Activated T-cell treated with anti-CD3 and anti-CD28 coated beads, Interleukin-2, amount 50 U/mL, for 1 hour (primary cell): ENCODE results near the gene MOV10.

Experiments
- DNase-seq: peaks from one replicate; pipeline ENCODE4 v3.0.0-alpha.2; 2020

The MOV10 gene

GRCh38 chr1:112674986-112675727, 698 bp downstream of the MOV10 start:
- DNase-seq, result peak; percentile 62

DNA sequence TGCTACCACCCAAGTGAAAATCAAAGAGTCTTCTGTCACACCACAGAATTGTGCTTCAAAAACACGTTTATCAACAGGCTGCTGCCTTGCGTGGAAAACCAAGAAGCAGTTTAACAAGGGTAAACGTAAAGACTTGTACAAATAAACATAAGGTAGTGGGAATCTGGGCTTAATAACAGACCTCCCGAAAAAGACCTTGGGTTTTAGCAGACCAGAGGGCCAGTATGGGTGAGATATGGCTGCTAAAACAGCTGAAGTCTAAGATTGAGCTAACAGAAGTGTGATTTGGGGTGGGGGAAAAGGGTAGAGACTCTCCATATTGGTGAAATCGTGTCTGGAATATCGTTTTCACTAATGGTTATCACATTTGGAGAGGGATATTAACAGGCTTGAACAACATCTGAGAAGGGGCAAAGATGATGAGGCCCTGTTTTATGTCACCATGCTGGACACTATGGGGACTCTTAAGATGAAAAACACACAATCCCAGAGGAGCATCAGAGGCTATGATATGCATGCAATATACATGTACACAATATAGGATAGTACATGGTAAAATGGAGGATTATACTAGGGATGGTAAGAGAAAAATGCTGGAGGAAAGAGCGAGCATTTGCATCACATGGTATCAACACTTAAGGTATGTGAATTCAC, 1.4 kb downstream of the MOV10 start:
- no peak for DNase-seq

DNA sequence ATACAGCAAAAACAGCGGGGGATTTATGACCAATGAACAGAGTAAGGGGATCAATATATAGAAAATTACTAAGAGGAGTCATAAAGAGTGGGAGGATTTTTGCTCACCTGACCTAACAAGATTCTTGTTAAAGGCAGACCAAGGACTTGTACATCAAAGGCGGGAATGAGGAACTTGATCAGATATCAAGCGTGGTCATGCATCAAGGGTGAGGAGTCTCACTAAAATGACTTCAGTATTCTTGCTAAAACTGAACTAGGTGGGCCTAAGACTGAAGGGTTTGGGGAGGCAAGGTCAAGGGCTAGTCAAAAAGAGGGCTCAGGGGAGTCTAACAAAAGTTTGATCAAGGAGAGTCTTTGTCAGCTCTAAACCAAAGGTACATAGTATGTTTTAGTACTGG, 2.1 kb downstream of the MOV10 start:
- DNase-seq, result no peak

- DNase-seq, result no peak
Measured at GRCh38 chr1:112677501-112677900, 3.0 kb downstream of the MOV10 start.

- DNase-seq, result no peak
Measured at GRCh38 chr1:112678605-112679004, 4.1 kb downstream of the MOV10 start.

GRCh38 chr1:112685913-112686312, 11.5 kb downstream of the MOV10 start:
- no peak for DNase-seq

DNA sequence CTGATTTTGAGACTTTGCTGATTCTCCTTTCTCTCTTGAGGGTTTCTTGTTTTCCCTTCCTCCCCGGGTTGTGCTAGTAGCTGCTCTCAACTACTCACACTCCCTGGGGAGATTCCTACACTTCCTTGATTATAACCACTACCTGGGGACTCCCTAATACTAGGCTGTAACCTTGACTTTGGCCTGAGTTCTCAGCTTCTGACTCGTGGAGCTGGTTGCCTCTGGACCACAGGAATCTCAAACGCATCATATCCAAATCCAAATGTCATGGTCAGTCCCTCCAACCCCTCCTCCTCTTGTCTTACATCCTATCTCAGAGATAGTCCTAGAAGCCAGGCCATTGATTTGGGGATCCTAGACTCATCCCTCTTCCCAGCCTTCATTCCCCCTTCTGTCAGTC, 12.0 kb downstream of the MOV10 start:
- DNase-seq, result no peak

DNA sequence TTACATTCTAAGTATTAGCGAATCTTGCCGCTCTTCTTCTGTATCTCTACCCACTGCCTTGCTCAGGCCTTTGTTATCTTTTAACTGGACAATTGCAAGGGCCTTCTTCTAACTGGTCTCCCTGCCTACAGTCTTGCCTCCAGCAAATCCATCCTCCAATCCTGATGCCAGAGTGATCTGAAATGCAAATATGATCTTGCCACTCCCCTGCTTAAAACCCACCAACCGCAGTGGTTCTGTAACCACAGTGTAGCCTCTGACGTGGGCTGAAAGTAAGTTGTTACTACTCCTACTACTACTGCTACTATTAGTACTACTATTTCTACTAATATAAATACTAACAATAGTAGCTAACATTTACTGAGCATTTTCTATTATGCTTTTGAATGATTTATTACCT, 12.4 kb downstream of the MOV10 start:
- DNase-seq, result no peak

DNA sequence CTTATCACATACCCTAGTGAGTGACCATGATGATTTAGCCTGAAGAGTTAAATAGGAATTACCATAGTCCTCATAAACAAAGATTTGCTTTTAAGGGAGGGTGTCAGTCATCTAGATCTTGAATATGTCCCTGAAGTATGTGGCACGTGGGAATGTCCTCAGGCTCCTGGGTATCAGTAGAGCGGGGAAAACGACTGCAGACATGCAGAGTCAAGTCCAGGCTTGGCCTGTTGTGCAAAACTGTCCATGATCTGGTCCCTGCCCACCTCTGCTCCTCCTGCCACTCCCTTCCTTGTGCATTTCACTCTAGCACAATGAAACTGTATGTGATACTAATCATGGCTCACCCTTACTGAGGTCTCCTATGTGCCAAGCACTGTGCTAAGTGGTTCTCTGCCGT, 12.9 kb downstream of the MOV10 start:
- DNase-seq, result no peak

- DNase-seq, result no peak
Measured at GRCh38 chr1:112687785-112688496, 13.5 kb downstream of the MOV10 start.

- no peak for DNase-seq
Measured at GRCh38 chr1:112688781-112689193, 14.3 kb downstream of the MOV10 start.

DNA sequence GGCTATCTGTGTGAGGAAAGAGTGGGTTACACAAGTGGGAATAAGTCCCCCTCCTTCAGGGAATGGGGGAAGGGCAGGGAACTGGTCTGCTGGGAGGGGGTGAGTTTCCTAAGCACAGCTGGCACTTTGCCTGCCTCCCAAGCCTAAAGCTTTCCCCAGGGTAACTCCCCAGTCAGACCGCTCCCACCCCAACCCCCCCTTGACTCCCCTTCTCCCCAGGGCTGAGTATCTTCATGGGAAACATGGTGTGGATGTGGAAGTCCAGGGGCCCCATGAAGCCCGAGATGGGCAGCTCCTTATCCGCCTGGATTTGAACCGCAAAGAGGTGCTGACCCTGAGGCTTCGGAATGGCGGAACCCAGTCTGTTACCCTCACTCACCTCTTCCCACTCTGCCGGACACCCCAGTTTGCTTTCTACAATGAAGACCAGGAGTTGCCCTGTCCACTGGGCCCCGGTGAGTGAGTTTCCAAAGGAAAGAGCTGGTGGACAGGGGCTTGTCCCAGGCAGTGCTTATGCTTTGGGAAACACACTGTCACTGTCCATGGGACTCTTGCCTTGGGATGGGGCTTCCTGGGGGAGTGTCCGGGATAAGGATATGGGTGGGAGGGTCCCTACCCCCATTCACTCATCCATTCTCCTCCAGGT, 14.9 kb downstream of the MOV10 start:
- no peak for DNase-seq

- no peak for DNase-seq
Measured at GRCh38 chr1:112689842-112690237, 15.4 kb downstream of the MOV10 start.

DNA sequence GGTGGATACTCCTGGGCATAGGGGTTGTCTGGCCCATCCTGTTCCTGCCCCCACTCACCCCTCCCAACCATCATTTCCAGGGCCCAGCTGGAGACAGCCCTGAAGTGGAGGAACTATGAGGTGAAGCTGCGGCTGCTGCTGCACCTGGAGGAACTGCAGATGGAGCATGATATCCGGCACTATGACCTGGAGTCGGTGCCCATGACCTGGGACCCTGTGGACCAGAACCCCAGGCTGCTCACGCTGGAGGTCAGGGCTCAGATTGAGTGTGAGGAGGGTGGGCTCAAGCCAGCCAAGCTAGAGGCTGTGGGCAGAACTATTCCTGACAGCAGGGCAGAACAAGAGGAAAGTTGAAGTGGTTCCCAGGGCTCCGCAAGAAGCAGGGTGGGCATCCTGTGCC, 18.2 kb downstream of the MOV10 start:
- DNase-seq, result no peak

GRCh38 chr1:112693821-112694220, 19.4 kb downstream of the MOV10 start:
- no peak for DNase-seq

GRCh38 chr1:112694363-112694929, 20.0 kb downstream of the MOV10 start:
- no peak for DNase-seq

DNA sequence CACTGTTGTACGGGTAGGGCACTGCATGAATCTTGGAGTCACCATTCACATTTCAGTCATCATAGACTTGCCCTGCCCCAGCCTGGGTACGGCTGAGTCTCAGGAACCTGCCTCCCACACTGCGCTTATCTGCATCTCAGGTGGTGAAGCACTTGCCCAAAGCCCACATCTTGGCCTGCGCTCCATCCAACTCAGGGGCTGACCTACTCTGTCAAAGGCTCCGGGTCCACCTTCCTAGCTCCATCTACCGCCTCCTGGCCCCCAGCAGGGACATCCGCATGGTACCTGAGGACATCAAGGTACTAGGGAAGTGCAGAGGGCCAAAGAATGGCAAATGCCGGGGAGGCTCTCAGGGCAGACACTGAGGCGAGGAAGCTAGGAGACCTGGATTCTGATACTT, 20.8 kb downstream of the MOV10 start:
- DNase-seq, result no peak

DNA sequence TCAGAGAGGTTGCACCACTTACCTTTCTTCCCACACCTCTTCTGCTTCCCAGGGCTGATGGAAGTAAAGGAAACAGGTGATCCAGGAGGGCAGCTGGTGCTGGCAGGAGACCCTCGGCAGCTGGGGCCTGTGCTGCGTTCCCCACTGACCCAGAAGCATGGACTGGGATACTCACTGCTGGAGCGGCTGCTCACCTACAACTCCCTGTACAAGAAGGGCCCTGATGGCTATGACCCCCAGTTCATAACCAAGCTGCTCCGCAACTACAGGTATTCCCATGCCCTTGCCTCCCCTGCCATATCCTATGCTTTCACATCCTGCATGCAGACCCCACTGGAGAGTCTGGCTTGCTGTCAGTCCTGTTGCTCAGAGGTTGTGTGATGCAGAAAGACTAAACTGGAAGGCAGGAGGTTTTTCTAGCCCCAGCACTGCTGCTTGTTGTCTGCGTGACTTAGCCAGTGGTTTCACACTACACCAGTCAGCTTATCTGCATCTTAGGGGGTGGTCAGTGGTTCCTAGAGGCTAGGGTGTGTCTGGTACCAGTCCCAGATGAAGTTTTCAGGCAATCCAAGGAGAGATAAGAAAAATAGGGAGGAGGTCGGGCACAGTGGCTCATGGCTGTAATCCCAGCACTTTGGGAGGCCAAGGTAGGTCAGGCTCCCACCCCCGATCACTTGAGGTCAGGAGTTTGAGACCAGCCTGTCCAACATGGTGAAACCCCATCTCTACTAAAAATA, 22.3 kb downstream of the MOV10 start:
- DNase-seq, result no peak

- no peak for DNase-seq
Measured at GRCh38 chr1:112697781-112698201, 23.3 kb downstream of the MOV10 start.

DNA sequence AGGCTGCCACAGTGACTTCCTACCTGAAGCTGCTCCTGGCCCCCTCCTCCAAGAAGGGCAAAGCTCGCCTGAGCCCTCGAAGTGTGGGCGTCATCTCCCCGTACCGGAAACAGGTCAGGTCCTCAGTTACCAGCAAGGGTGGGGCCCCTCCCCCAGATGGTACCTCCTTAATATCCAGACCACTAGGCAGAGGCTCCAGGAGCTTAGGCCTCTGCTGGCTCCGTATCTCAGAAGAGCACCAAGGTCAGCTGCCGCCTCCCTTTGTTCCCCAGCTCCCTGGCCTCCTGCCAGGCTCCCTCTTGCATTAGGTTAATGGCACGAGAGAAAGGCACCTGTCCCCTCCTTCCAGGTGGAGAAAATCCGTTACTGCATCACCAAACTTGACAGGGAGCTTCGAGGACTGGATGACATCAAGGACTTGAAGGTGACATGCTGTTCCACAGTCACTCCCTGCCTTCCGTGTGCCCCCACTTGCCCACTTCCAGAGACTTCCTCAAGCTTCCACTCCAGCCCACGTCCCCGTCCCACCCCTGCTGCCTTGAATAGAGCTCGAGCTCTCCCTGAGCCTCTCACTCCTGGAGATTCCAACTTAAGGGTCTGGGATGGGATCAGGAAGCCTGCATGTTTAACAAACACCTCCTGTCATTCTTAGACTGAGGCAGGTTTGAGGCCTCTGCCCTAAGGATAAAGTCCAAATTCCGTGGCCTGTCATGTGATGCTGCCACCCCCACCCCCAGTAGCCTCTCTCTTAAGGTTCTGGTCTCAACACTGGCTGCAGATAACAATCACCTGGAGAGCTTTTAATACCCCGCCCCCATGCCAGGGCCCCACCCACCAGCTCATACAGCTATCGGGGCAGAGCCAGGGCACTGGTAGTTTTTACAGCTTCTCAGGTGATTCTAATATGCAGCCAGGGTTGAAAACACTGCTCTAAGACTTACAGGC, 24.2 kb downstream of the MOV10 start:
- DNase-seq, result no peak

DNA sequence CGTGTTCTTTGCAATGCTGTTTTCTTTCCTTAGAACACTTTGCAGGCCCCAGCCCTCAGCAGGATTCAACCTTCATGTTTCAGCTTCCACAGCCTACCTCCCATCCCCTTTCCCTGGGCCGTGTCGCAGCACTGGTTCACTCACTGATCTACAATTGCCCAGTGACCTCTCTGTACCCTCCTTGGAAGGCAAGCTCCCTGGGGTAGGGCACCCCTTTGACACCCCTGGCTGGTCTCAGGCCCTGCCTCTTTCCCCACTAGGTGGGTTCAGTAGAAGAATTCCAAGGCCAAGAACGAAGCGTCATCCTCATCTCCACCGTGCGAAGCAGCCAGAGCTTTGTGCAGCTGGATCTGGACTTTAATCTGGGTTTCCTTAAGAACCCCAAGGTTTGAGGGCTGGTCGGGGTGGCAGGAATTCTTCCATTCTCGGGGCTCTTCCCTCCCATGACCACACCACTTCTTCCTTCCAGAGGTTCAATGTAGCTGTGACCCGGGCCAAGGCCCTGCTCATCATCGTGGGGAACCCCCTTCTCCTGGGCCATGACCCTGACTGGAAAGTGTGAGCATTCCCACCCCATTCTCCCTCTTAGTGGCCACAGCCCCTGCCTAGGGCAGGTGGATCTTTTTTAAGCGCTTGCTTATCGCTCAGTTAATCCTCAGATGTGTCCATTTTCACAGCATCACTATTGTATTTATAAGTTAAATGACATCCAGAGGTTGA, 25.1 kb downstream of the MOV10 start:
- DNase-seq, result no peak
